Endothelial cell of umbilical vein (primary cell): ENCODE measurements around the gene ECEL1. TPM values are rescaled to one million over a fixed set of nuclear protein-coding genes. Genes with fewer than 3 reads are reported as not detected.

Source experiments
- BruUV-seq: library from RNA; stranded (reverse); fragments of 400-500 nt; replicated peaks from 2 replicates; lab custom pipeline; 2021; lab: Mats Ljungman, UMichigan
- CTCF ChIA-PET: fragments of 300-600, 350-600 bp; sonication (Branson Sonifier 250); formaldehyde crosslinking; loops from one replicate; lab custom pipeline; 2021; ENCODE audit warnings: antibody characterized with exemption, inconsistent platforms; lab: Charles Lee
- POLR2A ChIA-PET: fragments of 300-600, 350-600 bp; sonication (Branson Sonifier 250); formaldehyde crosslinking; loops from one replicate; lab custom pipeline; 2021; ENCODE audit warnings: antibody characterized with exemption, inconsistent platforms; lab: Charles Lee
- DNase-seq: peaks from one replicate; pipeline ENCODE4 v3.0.0-alpha.2; 2011; ENCODE audit warnings: low read depth, low spot score
- FAIRE-seq: peaks from 2 replicates; lab custom pipeline; 2011; peaks lifted over from hg19 to GRCh38; lab: Jason Lieb, UNC
- H2AFZ ChIP-seq: 2 replicates; pipeline ENCODE4 v1.6.0; 2012; ENCODE audit warnings: low read depth, low read length, control low read depth, inconsistent platforms
- H3K27ac ChIP-seq: 2 replicates; pipeline ENCODE4 v1.5.1; 2011; ENCODE audit warnings: low read depth, mild to moderate bottlenecking, control low read depth, low read length, moderate library complexity; ENCODE audit not compliant: insufficient read depth
- H3K27me3 ChIP-seq, 2 experiments: 2 replicates each; pipeline versions ENCODE4 v1.6.0 to v1.6.1; 2011; ENCODE audit warnings: low read length in 2 of 2, mixed read lengths in 1 of 2; ENCODE audit not compliant: control insufficient read depth in 2 of 2, insufficient read depth in 2 of 2
- H3K36me3 ChIP-seq, 2 experiments: 2 replicates in 1 of 2; 3 replicates in 1 of 2; pipeline ENCODE4 v1.5.1; 2011; ENCODE audit warnings: low read length in 2 of 2, mild to moderate bottlenecking in 1 of 2, moderate library complexity in 1 of 2; ENCODE audit not compliant: control insufficient read depth in 2 of 2, insufficient read depth in 2 of 2; ENCODE audit errors: extremely low read depth in 1 of 2
- H3K4me1 ChIP-seq: 3 replicates; pipeline ENCODE4 v1.5.1; 2011; ENCODE audit warnings: mild to moderate bottlenecking, low read length; ENCODE audit not compliant: control insufficient read depth, insufficient read depth; ENCODE audit errors: extremely low read depth
- H3K4me2 ChIP-seq: 2 replicates; pipeline ENCODE4 v1.6.1; 2011; ENCODE audit warnings: low read length, control low read depth, mixed read lengths; ENCODE audit not compliant: insufficient read depth
- H3K4me3 ChIP-seq, 3 experiments: fragments of 200-600 bp in 1 of 3; sonication (generic), shearing (Covaris generic) in 1 of 3; replicated peaks in 1 of 3; 2 replicates each; pipeline ENCODE4 v1.5.1; 2011 to 2016; ENCODE audit warnings: control low read depth in 3 of 3, low read length in 3 of 3, mild to moderate bottlenecking in 2 of 3, inconsistent platforms in 1 of 3, low read depth in 1 of 3, moderate library complexity in 1 of 3; ENCODE audit not compliant: insufficient read depth in 1 of 3
- H3K79me2 ChIP-seq: 2 replicates; pipeline ENCODE4 v1.6.0; 2012; ENCODE audit warnings: low read length, inconsistent platforms; ENCODE audit not compliant: control insufficient read depth, insufficient read depth
- H3K9ac ChIP-seq: replicated peaks from 2 replicates; pipeline ENCODE3; 2011; ENCODE audit warnings: low read length, control low read depth; ENCODE audit not compliant: insufficient read depth; ENCODE audit errors: extremely low read depth
- H3K9me1 ChIP-seq: replicated peaks from 3 replicates; pipeline ENCODE4 v1.6.0; 2011; ENCODE audit warnings: mild to moderate bottlenecking, low read length; ENCODE audit not compliant: control insufficient read depth, insufficient read depth; ENCODE audit errors: extremely low read depth
- H3K9me3 ChIP-seq: replicated peaks from 2 replicates; pipeline ENCODE4 v1.5.1; 2012; ENCODE audit warnings: low read length, inconsistent platforms; ENCODE audit not compliant: control insufficient read depth, insufficient read depth
- H4K20me1 ChIP-seq: replicated peaks from 2 replicates; pipeline ENCODE3; 2011; ENCODE audit warnings: mild to moderate bottlenecking, low read length; ENCODE audit not compliant: control insufficient read depth, insufficient read depth; ENCODE audit errors: extremely low read depth
- GATA2 ChIP-seq: IDR thresholded peaks from 2 replicates; pipeline ENCODE4 v1.7.0; 2011; ENCODE audit warnings: low read depth, mild to moderate bottlenecking, moderate library complexity, mixed read lengths, low read length; ENCODE audit not compliant: insufficient read length, insufficient read depth
- POLR2A ChIP-seq: IDR thresholded peaks from 2 replicates; pipeline ENCODE4 v1.6.1; 2012; ENCODE audit warnings: low read depth, mild to moderate bottlenecking, control low read depth, low read length
- dilution Hi-C: fragments of 300-500 bp; cut with MboI; formaldehyde crosslinking; loops from one replicate; pipeline ENCODE4 v1.15.0; 2019; ENCODE audit warnings: low sequenced_read_pairs; ENCODE audit not compliant: extremely low pct_ligation_motif_present
- intact Hi-C: fragments of 100-400 bp; cut with micrococcal nuclease; formaldehyde crosslinking; loops from one replicate; pipeline ENCODE4 v1.10.0; 2022
- polyA plus RNA-seq, 4 experiments: library from polyadenylated mRNA; depleted of rRNA in 3 of 4; stranded (reverse) in 3 of 4; unstranded in 1 of 4; fragments of >200 nt; gene quantifications; 2 replicates each; pipeline versions ENCODE4 v1.2.1 to v1.2.3, GENCODE V29; 2011 to 2012; ENCODE audit warnings: missing spikeins in 1 of 4
- total RNA-seq: library from RNA; stranded (reverse); gene quantifications from 2 replicates; pipeline ENCODE4 v1.2.3, GENCODE V29; 2021
- TF ChIP-seq, protein P1 (sequence below): IDR thresholded peaks from 2 replicates; pipeline ENCODE4 v1.6.1; 2011; ENCODE audit not compliant: insufficient read depth, insufficient read length
- TF ChIP-seq, protein P2 (sequence below), 2 donors: IDR thresholded peaks; 1 replicate in 1 of 2; 2 replicates in 1 of 2; pipeline ENCODE4 v1.5.1; 2011; ENCODE audit warnings: low read length in 2 of 2, mild to moderate bottlenecking in 2 of 2, moderate library complexity in 2 of 2, control low read depth in 1 of 2, inconsistent platforms in 1 of 2, low read depth in 1 of 2; ENCODE audit not compliant: insufficient read depth in 1 of 2; ENCODE audit errors: extremely low read depth in 1 of 2

The ECEL1 gene
- total and polyA plus RNA-seq, 2 donors (not counting 3 experiments of a cell fraction or from before 2014, with no cell fraction given) = not detected

- H3K9ac ChIP-seq = no peak overlapping the region
- H3K79me2 ChIP-seq = no peaks in the 10 kb centered on the region
- POLR2A ChIA-PET = no interaction called here
- no peak overlapping the region for H3K4me2 ChIP-seq
- dilution Hi-C loops (no loop called here), intact Hi-C loops (no loop called here)
- TF ChIP-seq POLR2A (no peak), GATA2 (no peak)
- TF ChIP-seq, protein P1, sequence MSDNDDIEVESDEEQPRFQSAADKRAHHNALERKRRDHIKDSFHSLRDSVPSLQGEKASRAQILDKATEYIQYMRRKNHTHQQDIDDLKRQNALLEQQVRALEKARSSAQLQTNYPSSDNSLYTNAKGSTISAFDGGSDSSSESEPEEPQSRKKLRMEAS = no peak
- TF ChIP-seq, protein P2, sequence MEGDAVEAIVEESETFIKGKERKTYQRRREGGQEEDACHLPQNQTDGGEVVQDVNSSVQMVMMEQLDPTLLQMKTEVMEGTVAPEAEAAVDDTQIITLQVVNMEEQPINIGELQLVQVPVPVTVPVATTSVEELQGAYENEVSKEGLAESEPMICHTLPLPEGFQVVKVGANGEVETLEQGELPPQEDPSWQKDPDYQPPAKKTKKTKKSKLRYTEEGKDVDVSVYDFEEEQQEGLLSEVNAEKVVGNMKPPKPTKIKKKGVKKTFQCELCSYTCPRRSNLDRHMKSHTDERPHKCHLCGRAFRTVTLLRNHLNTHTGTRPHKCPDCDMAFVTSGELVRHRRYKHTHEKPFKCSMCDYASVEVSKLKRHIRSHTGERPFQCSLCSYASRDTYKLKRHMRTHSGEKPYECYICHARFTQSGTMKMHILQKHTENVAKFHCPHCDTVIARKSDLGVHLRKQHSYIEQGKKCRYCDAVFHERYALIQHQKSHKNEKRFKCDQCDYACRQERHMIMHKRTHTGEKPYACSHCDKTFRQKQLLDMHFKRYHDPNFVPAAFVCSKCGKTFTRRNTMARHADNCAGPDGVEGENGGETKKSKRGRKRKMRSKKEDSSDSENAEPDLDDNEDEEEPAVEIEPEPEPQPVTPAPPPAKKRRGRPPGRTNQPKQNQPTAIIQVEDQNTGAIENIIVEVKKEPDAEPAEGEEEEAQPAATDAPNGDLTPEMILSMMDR (IDR thresholded peaks at IDR 0.05; ENCODE audit: extremely low read depth in 1 of 2, insufficient read depth in 1 of 2, low read depth in 1 of 2, low read length in 2 of 2) = no peak
- H4K20me1 ChIP-seq = no peaks in the 10 kb centered on the region
- H3K4me3 ChIP-seq = no peak overlapping the region
- no peaks in the 10 kb centered on the region for H3K4me1 ChIP-seq
- peaks cover 15 to 24% of the 10 kb centered on the region in 2 experiments for H3K27me3 ChIP-seq
- H2AFZ ChIP-seq = no peak overlapping the region
- H3K36me3 ChIP-seq = no peaks in the 10 kb centered on the region
- DNase-seq = no peak
- FAIRE-seq = no peak
- no peak overlapping the region for H3K27ac ChIP-seq
- no peaks in the 10 kb centered on the region for H3K9me3 ChIP-seq
- CTCF ChIA-PET = no interaction called here
- no TSS peak for BruUV-seq
- no peaks in the 10 kb centered on the region for H3K9me1 ChIP-seq
These were observed 6.1 kb downstream of the ECEL1 start for GRCh38 chr2:232481322-232482140.
